ENCODE data around the gene RNF114. TPM values are rescaled to one million over a fixed set of nuclear protein-coding genes. Genes with fewer than 3 reads are reported as not detected.

RNF114 gene
- polyA plus RNA-seq, 1 of the 3 experiments (the other 2 are of a cell fraction): 55.0 TPM

GRCh38 chr20:49935746-49936152, 448 bp upstream of the RNF114 start:
- Histone ChIP-seq H3K4me1 (ENCODE audit: control insufficient read depth in 1 of 2, insufficient read depth in 2 of 2, low read depth in 1 of 2, low read length in 1 of 2) (peaks cover 18 to 21% of the 10 kb centered on the region in 2 experiments; a peak in 3 of 4 replicates), H3K27ac (ENCODE audit: low read depth in 2 of 2, low read length in 1 of 2) (no peak overlapping the region; a peak in 1 of 4 replicates), H3F3A (replicated peaks; ENCODE audit: insufficient read depth) (peaks cover 17% of the 10 kb centered on the region), H3K4me3 (ENCODE audit: low read depth in 2 of 2, low read length in 1 of 2) (peak overlapping the region; percentile 74 to 90), H3K79me2 (ENCODE audit: insufficient read depth) (peaks cover 46% of the 10 kb centered on the region), H4K20me1 (ENCODE audit: insufficient read depth) (peaks cover 18% of the 10 kb centered on the region), H3K9me2 (no peaks in the 10 kb centered on the region), H3K9ac (peak overlapping the region; percentile 52), H3K36me3 (replicated peaks in 1 of 2; ENCODE audit: control insufficient read depth in 1 of 2, insufficient read depth in 2 of 2, low read length in 1 of 2) (peaks cover 6 to 12% of the 10 kb centered on the region in 2 experiments), H2AFZ (ENCODE audit: low read depth) (peak overlapping the region; percentile 100), H3K27me3 (ENCODE audit: insufficient read depth) (no peaks in the 10 kb centered on the region), H3K9me3 (no peaks in the 10 kb centered on the region), H3K4me2 (peak overlapping the region; percentile 72)
- 5% methylated on average over 21 of the region's 21 CpGs for WGBS (ENCODE audit: low lambda C conversion rate)
- ChIA-PET POLR2A (no interaction called here), CTCF (interaction anchor here (1.2 to 3.5 kb wide), 3 partner anchors 21 to 135 kb away, joined by 4 to 24 read pairs (median 13); no protein-coding TSS in a partner anchor)
- DNase-seq: peak; percentile 33
- TF ChIP-seq REST (IDR thresholded peaks at IDR 0.05; ENCODE audit: low read depth, low read length) (no peak), RAD21 (IDR thresholded peaks at IDR 0.05; ENCODE audit: low read length) (no peak), EP300 (IDR thresholded peaks at IDR 0.05; ENCODE audit: borderline replicate concordance in 1 of 2, low read depth in 1 of 2, low read length in 1 of 2) (no peak), FOXM1 (IDR thresholded peaks at IDR 0.05; ENCODE audit: low read depth) (no peak), TAF1 (IDR thresholded peaks at IDR 0.05; ENCODE audit: borderline replicate concordance, low read depth, low read length) (no peak), TEAD4 (IDR thresholded peaks at IDR 0.05; ENCODE audit: borderline replicate concordance, insufficient read depth) (no peak)

- peaks cover 18% of the 10 kb centered on the region for H4K20me1 ChIP-seq (ENCODE audit: insufficient read depth)
- H3K27me3 ChIP-seq (ENCODE audit: insufficient read depth): no peaks in the 10 kb centered on the region
- no peaks in the 10 kb centered on the region for H3K9me3 ChIP-seq
- H2AFZ ChIP-seq (ENCODE audit: low read depth): no peak overlapping the region; the same call in 1 of the 2 replicates
- TF ChIP-seq ELF1 (IDR thresholded peaks at IDR 0.05) (no peak), TEAD4 (IDR thresholded peaks at IDR 0.05; ENCODE audit: borderline replicate concordance, insufficient read depth) (no peak), RFX5 (IDR thresholded peaks at IDR 0.05; ENCODE audit: low read length) (no peak)
- 15% methylated on average over 12 of the region's 12 CpGs for WGBS (ENCODE audit: low lambda C conversion rate)
- ChIA-PET POLR2A (interaction anchor here (0.6 to 1.1 kb wide), 2 partner anchors 134 to 243 kb away, joined by 3 to 5 read pairs; no protein-coding TSS in a partner anchor), CTCF (interaction anchor here (0.9 to 3.5 kb wide), 8 partner anchors 9 to 327 kb away, joined by 3 to 24 read pairs (median 4); no protein-coding TSS in a partner anchor)
- H3K9ac ChIP-seq: peak overlapping the region; percentile 91
- peak overlapping the region; percentile 89 for H3K4me2 ChIP-seq
- peaks cover 18 to 21% of the 10 kb centered on the region in 2 experiments; a peak in 3 of 4 replicates for H3K4me1 ChIP-seq (ENCODE audit: control insufficient read depth in 1 of 2, insufficient read depth in 2 of 2, low read depth in 1 of 2, low read length in 1 of 2)
- peaks cover 17% of the 10 kb centered on the region for H3F3A ChIP-seq (replicated peaks; ENCODE audit: insufficient read depth)
- peak overlapping the region; percentile 74 to 90 for H3K4me3 ChIP-seq (ENCODE audit: low read depth in 2 of 2, low read length in 1 of 2)
- no peaks in the 10 kb centered on the region for H3K9me2 ChIP-seq
- DNase-seq: peak; percentile 48
- H3K27ac ChIP-seq (ENCODE audit: low read depth in 2 of 2, low read length in 1 of 2): peak overlapping the region; percentile 66
- peaks cover 12 to 27% of the 10 kb centered on the region in 2 experiments for H3K36me3 ChIP-seq (replicated peaks in 1 of 2; ENCODE audit: control insufficient read depth in 1 of 2, insufficient read depth in 2 of 2, low read length in 1 of 2)
- peaks cover 61% of the 10 kb centered on the region for H3K79me2 ChIP-seq (ENCODE audit: insufficient read depth)
Observed at GRCh38 chr20:49937027-49937929, 1.1 kb downstream of the RNF114 start.
